ENCODE results near the gene FAM170B. TPM values are rescaled to one million over a fixed set of nuclear protein-coding genes. Genes with fewer than 3 reads are reported as not detected.

Gene FAM170B
- total RNA-seq, 1 donor from 2014 or later: not detected

- no peak for FAIRE-seq
Measured at GRCh38 chr10:49173853-49174252, 40.0 kb upstream of the FAM170B start.

DNA sequence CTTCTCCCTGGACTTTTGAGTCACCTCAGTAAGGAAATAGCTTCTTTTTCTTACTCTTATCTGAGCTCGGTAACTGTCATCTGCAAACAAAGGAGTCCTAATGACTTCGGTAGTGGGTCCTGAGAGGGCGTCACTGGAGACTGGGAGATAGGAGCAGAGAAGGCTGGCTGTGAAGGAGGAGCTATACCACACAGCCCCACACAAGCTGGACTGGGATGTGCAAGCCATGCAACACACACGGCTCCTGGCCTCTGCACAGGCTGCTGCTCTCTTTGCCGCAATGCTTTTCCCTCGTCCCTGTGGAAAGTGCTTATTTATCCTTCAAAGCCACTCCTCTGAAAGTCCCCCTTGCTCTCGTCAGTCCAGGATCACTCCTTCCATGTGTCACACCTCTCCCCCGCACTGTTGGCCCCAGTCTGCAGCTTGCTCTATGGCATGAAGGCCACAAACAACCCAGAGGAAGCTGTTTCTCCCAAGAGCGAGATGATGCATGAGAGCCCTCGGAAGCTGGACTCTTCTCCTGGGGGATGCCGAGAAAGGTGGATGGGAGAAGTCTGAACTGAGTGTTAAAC, 39.5 kb upstream of the FAM170B start:
- DNase-seq (ENCODE audit: low read depth) (no peak), FAIRE-seq (no peak)
- Histone ChIP-seq H3K27me3 (ENCODE audit: control insufficient read depth, insufficient read depth, low read length) (no peaks in the 10 kb centered on the region), H3K4me3 (ENCODE audit: low read depth, low read length) (no peak overlapping the region), H3K36me3 (ENCODE audit: control insufficient read depth, insufficient read depth, low read length) (no peaks in the 10 kb centered on the region)
- TF ChIP-seq, protein P1, sequence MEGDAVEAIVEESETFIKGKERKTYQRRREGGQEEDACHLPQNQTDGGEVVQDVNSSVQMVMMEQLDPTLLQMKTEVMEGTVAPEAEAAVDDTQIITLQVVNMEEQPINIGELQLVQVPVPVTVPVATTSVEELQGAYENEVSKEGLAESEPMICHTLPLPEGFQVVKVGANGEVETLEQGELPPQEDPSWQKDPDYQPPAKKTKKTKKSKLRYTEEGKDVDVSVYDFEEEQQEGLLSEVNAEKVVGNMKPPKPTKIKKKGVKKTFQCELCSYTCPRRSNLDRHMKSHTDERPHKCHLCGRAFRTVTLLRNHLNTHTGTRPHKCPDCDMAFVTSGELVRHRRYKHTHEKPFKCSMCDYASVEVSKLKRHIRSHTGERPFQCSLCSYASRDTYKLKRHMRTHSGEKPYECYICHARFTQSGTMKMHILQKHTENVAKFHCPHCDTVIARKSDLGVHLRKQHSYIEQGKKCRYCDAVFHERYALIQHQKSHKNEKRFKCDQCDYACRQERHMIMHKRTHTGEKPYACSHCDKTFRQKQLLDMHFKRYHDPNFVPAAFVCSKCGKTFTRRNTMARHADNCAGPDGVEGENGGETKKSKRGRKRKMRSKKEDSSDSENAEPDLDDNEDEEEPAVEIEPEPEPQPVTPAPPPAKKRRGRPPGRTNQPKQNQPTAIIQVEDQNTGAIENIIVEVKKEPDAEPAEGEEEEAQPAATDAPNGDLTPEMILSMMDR (IDR thresholded peaks at IDR 0.05; ENCODE audit: insufficient read depth, low read length, severe bottlenecking): no peak

More at GRCh38 chr10:49173853-49174252, 40.0 kb upstream of the FAM170B start:
- TF ChIP-seq, protein P1 (IDR thresholded peaks at IDR 0.05; ENCODE audit: insufficient read depth, low read length, severe bottlenecking): no peak
- H3K27me3 ChIP-seq (ENCODE audit: control insufficient read depth, insufficient read depth, low read length): no peaks in the 10 kb centered on the region
- no peak overlapping the region for H3K4me3 ChIP-seq (ENCODE audit: low read depth, low read length)
- H3K36me3 ChIP-seq (ENCODE audit: control insufficient read depth, insufficient read depth, low read length): no peaks in the 10 kb centered on the region
- no peak for DNase-seq (ENCODE audit: low read depth)

DNA sequence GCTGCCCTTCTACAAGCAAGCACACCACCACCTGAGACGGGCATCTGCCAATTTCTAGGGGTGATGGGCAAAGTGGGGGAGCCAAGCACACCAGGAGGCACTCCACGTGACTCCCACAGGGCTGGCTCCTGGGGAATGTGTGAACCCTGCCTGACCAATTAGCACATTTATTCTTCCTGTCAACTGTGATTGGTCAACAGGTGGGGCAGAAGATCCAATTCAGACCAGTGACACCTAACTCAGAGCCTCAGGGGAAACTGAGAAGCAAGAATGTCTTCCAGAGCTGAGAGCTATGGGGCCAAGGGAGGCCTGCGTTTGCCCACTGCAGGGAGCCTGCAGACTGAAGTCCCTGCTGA, 38.9 kb upstream of the FAM170B start:
- TF ChIP-seq, protein P1 (IDR thresholded peaks at IDR 0.05; ENCODE audit: insufficient read depth, low read length, severe bottlenecking): no peak
- DNase-seq (ENCODE audit: low read depth): no peak
- H3K36me3 ChIP-seq (ENCODE audit: control insufficient read depth, insufficient read depth, low read length): no peaks in the 10 kb centered on the region
- no peaks in the 10 kb centered on the region for H3K27me3 ChIP-seq (ENCODE audit: control insufficient read depth, insufficient read depth, low read length)
- no peak overlapping the region for H3K4me3 ChIP-seq (ENCODE audit: low read depth, low read length)
- FAIRE-seq: no peak

- FAIRE-seq (peak; percentile 32), DNase-seq (ENCODE audit: low read depth) (no peak)
- TF ChIP-seq, protein P1 (IDR thresholded peaks at IDR 0.05; ENCODE audit: insufficient read depth, low read length, severe bottlenecking): no peak
- Histone ChIP-seq H3K4me3 (ENCODE audit: low read depth, low read length) (no peak overlapping the region), H3K36me3 (ENCODE audit: control insufficient read depth, insufficient read depth, low read length) (no peaks in the 10 kb centered on the region), H3K27me3 (ENCODE audit: control insufficient read depth, insufficient read depth, low read length) (no peaks in the 10 kb centered on the region)
Measured at GRCh38 chr10:49172061-49172776, 38.4 kb upstream of the FAM170B start.

DNA sequence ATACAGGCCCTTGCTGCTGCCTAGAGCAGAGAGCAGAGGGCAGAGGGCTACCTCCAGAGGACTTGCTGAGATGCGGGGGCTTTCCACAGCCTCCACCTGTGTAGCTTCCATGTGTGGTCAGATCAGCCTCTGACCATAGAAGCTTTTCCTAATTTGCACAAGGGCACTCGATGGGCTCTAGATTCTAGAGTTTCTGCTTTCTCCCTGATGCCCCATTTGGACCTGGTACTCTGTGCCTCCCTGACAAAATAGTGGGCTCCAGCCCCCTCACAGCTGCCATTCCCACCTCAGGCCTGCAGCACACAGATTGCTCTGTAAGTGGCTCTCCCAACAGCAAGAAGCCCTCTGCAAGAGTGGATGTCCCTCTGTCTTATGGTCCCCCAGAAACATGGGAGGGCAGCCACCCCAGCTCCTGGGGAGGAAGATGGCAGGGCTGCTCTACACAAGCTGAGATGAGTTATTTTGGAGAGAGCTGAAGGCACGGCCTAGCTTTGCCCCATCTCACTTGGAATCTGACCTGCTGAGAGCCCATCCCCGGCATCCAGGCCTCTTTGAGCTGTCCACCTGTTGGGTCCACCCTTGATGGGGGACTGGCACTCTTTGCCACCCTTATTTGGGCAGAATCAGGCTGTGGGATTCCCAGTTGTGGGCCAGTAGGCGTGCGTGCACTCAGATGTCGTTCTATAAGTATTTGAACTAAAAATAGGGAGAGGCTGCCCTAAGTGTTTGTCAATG, 37.7 kb upstream of the FAM170B start:
- no peaks in the 10 kb centered on the region for H3K27me3 ChIP-seq (ENCODE audit: control insufficient read depth, insufficient read depth, low read length)
- TF ChIP-seq, protein P1 (IDR thresholded peaks at IDR 0.05; ENCODE audit: insufficient read depth, low read length, severe bottlenecking): no peak
- no peak overlapping the region for H3K4me3 ChIP-seq (ENCODE audit: low read depth, low read length)
- no peak for FAIRE-seq
- no peak for DNase-seq (ENCODE audit: low read depth)
- no peaks in the 10 kb centered on the region for H3K36me3 ChIP-seq (ENCODE audit: control insufficient read depth, insufficient read depth, low read length)

Data from bronchial epithelial cell (primary cell).